GM12878 (cell line): ENCODE data around the gene COL6A1. TPM values are rescaled to one million over a fixed set of nuclear protein-coding genes. Genes with fewer than 3 reads are reported as not detected.

Experiments
- ATAC-seq: fragments of 200-7000 bp; cut with Tn5 transposase; 3 replicates; pipeline ENCODE4 v1.9.1; 2020; ENCODE audit warnings: mild to moderate bottlenecking, moderate library complexity
- BruUV-seq: library from RNA; stranded (reverse); fragments of 400-500 nt; replicated peaks from 2 replicates; lab custom pipeline; 2021; lab: Mats Ljungman, UMichigan
- CTCF ChIA-PET: fragments of 300-600 bp; sonication (Branson Sonifier 250); formaldehyde crosslinking; extraction: SDS; loops from one replicate; lab custom pipeline; 2021; ENCODE audit warnings: inconsistent platforms; lab: Yijun Ruan, JAX
- POLR2A ChIA-PET: fragments of 350-600 bp; formaldehyde crosslinking; extraction: SDS; loops from one replicate; lab custom pipeline; 2021; ENCODE audit warnings: inconsistent platforms; lab: Charles Lee
- RAD21 ChIA-PET: fragments of 300-600 bp; sonication (Branson Sonifier 250); formaldehyde crosslinking; loops from one replicate; lab custom pipeline; 2023; ENCODE audit warnings: antibody characterized with exemption; ENCODE audit not compliant: unreplicated experiment; lab: Charles Lee
- SMC1A ChIA-PET: fragments of 300-600 bp; sonication (Branson Sonifier 250); formaldehyde crosslinking; loops from one replicate; lab custom pipeline; 2023; ENCODE audit not compliant: unreplicated experiment, uncharacterized antibody; lab: Charles Lee
- DNase-seq: peaks from one replicate; pipeline ENCODE4 v3.0.0-alpha.2; 2011; ENCODE audit warnings: low read depth, low spot score
- FAIRE-seq: peaks from 3 replicates; lab custom pipeline; 2011; peaks lifted over from hg19 to GRCh38; lab: Jason Lieb, UNC
- H2AFZ ChIP-seq: 2 replicates; pipeline ENCODE4 v1.6.0; 2011; ENCODE audit warnings: low read depth, low read length, control low read depth; ENCODE audit not compliant: control insufficient read depth
- H3K27ac ChIP-seq: 2 replicates; pipeline ENCODE4 v1.5.1; 2011; ENCODE audit warnings: control low read depth; ENCODE audit not compliant: control insufficient read depth, insufficient read depth
- H3K27me3 ChIP-seq, 2 experiments: replicated peaks in 1 of 2; 2 replicates each; pipeline versions ENCODE4 v1.6.0 to v1.6.1; 2011; ENCODE audit warnings: low read length in 1 of 2; ENCODE audit not compliant: control insufficient read depth in 2 of 2, insufficient read depth in 2 of 2
- H3K36me3 ChIP-seq, 2 experiments: 2 replicates each; pipeline ENCODE4 v1.5.1; 2011; ENCODE audit warnings: low read length in 1 of 2; ENCODE audit not compliant: control insufficient read depth in 2 of 2, insufficient read depth in 2 of 2
- H3K4me1 ChIP-seq: 2 replicates; pipeline ENCODE4 v1.6.1; 2011; ENCODE audit warnings: mild to moderate bottlenecking, low read length, moderate library complexity, mixed read lengths; ENCODE audit not compliant: control insufficient read depth, insufficient read depth
- H3K4me2 ChIP-seq: 2 replicates; pipeline ENCODE4 v1.6.0; 2011; ENCODE audit warnings: control low read depth; ENCODE audit not compliant: control insufficient read depth, insufficient read depth
- H3K4me3 ChIP-seq: fragments of 200-600 bp; sonication (generic); 2 replicates; pipeline ENCODE4 v1.5.1; 2016
- H3K79me2 ChIP-seq: 2 replicates; pipeline ENCODE4 v1.6.0; 2011; ENCODE audit warnings: low read length; ENCODE audit not compliant: control insufficient read depth, insufficient read depth
- H3K9ac ChIP-seq: 2 replicates; pipeline ENCODE4 v1.8.0; 2011; ENCODE audit warnings: low read length, control low read depth, mixed read lengths; ENCODE audit not compliant: control insufficient read depth, insufficient read depth
- H3K9me3 ChIP-seq: replicated peaks from 3 replicates; pipeline ENCODE4 v1.5.1; 2011; ENCODE audit warnings: mild to moderate bottlenecking, low read length; ENCODE audit not compliant: control insufficient read depth, insufficient read depth
- H4K20me1 ChIP-seq: 2 replicates; pipeline ENCODE4 v1.6.0; 2011; ENCODE audit not compliant: control insufficient read depth, insufficient read depth
- ATF7 ChIP-seq: fragments of 450-650 bp; IDR thresholded peaks from 2 replicates; pipeline ENCODE4 v1.6.1; 2016; ENCODE audit warnings: low read depth, mild to moderate bottlenecking
- EP300 ChIP-seq, 2 experiments: fragments of 150-350 bp in 1 of 2; IDR thresholded peaks; 2 replicates each; pipeline ENCODE4 v1.6.1; 2011 to 2012; ENCODE audit warnings: low read depth in 2 of 2, low read length in 2 of 2, borderline replicate concordance in 1 of 2, improper control_type of control experiment in 1 of 2, inconsistent platforms in 1 of 2; ENCODE audit not compliant: control insufficient read depth in 1 of 2
- HCFC1 ChIP-seq: fragments of 150-350 bp; IDR thresholded peaks from 2 replicates; pipeline ENCODE4 v1.6.1; 2014; ENCODE audit warnings: low read length
- JUNB ChIP-seq: IDR thresholded peaks from 2 replicates; pipeline ENCODE4 v1.6.1; 2016; ENCODE audit warnings: antibody characterized with exemption, mild to moderate bottlenecking
- NR2C1 ChIP-seq: fragments of 450-650 bp; IDR thresholded peaks from 2 replicates; pipeline ENCODE4 v1.6.1; 2017; ENCODE audit warnings: antibody characterized with exemption, mild to moderate bottlenecking, moderate library complexity
- NRF1 ChIP-seq: conservative IDR thresholded peaks from 2 replicates; pipeline ENCODE4 v1.6.1; 2011; ENCODE audit warnings: mild to moderate bottlenecking, low read depth, low read length, improper control_type of control experiment
- POLR2AphosphoS2 ChIP-seq: IDR thresholded peaks from 2 replicates; pipeline ENCODE4 v1.6.1; 2011; ENCODE audit warnings: low read depth, mild to moderate bottlenecking, low read length, improper control_type of control experiment, moderate library complexity
- SMAD1 ChIP-seq: fragments of 450-650 bp; IDR thresholded peaks from 2 replicates; pipeline ENCODE4 v1.6.1; 2018; ENCODE audit warnings: mild to moderate bottlenecking, low read depth; ENCODE audit not compliant: partially characterized antibody
- SMARCA5 ChIP-seq: fragments of 450-650 bp; IDR thresholded peaks from 2 replicates; pipeline ENCODE4 v1.6.1; 2017; ENCODE audit warnings: mild to moderate bottlenecking
- TARDBP ChIP-seq: IDR thresholded peaks from 2 replicates; pipeline ENCODE4 v1.6.1; 2016; ENCODE audit warnings: borderline replicate concordance
- ZNF622 ChIP-seq: fragments of 450-650 bp; IDR thresholded peaks from 2 replicates; pipeline ENCODE4 v1.6.1; 2017; ENCODE audit warnings: mild to moderate bottlenecking, inconsistent platforms
- WGBS: methylation state at CpG from one replicate; pipeline ENCODE4 v1.1.6; 2016; ENCODE audit warnings: low lambda C conversion rate; ENCODE audit not compliant: insufficient replicate concordance, insufficient coverage; ENCODE audit errors: missing lambda C conversion rate; 5-methylcytosine and 5-hydroxymethylcytosine counted together
- in situ Hi-C: fragments of 300-500 bp; cut with MboI; formaldehyde crosslinking; loops from 9 replicates; pipeline ENCODE4 v1.14.3; 2018; ENCODE audit warnings: mixed read lengths
- intact Hi-C: fragments of 100-400 bp; cut with micrococcal nuclease; formaldehyde crosslinking; loops from one replicate; pipeline ENCODE4 v1.14.2; 2022; ENCODE audit not compliant: unreplicated experiment
- polyA plus RNA-seq, 11 experiments: library from polyadenylated mRNA; depleted of rRNA in 4 of 11; unstranded in 6 of 11; stranded (reverse) in 5 of 11; fragments of >200 nt; fragmentation: Nextera tagmentation in 4 of 11; fragmentation: Illumina TruSeq in 1 of 11; extraction: Ambion mirVana in 4 of 11; extraction: Trizol in 1 of 11; gene quantifications; 1 replicate in 1 of 11; 2 replicates in 10 of 11; pipeline versions ENCODE4 v1.2.1 to v1.2.3, GENCODE V29; 2011 to 2016; ENCODE audit warnings: inconsistent platforms in 2 of 11, missing spikeins in 2 of 11, low read depth in 1 of 11
- total RNA-seq, 4 experiments: library from RNA; depleted of rRNA in 3 of 4; stranded (reverse); fragments of >200 nt in 3 of 4; fragmentation: Illumina TruSeq in 1 of 4; extraction: Trizol in 1 of 4; gene quantifications; 2 replicates each; pipeline versions ENCODE4 v1.2.1 to v1.2.3, GENCODE V29; 2013 to 2021
- TF ChIP-seq, protein P1 (sequence below): IDR thresholded peaks from 2 replicates; pipeline ENCODE4 v1.6.1; 2011; ENCODE audit warnings: low read depth, low read length, improper control_type of control experiment, borderline replicate concordance
- TF ChIP-seq, protein P2 (sequence below): IDR thresholded peaks from 2 replicates; pipeline ENCODE4 v1.6.1; 2012; ENCODE audit warnings: low read depth, low read length, improper control_type of control experiment

Gene COL6A1
- total and polyA plus RNA-seq, 10 of the 15 experiments (the other 5 are each of a cell fraction or from before 2014, with no cell fraction given), result 0.12 to 1.3 (median 0.20) TPM; not detected in 7

DNA sequence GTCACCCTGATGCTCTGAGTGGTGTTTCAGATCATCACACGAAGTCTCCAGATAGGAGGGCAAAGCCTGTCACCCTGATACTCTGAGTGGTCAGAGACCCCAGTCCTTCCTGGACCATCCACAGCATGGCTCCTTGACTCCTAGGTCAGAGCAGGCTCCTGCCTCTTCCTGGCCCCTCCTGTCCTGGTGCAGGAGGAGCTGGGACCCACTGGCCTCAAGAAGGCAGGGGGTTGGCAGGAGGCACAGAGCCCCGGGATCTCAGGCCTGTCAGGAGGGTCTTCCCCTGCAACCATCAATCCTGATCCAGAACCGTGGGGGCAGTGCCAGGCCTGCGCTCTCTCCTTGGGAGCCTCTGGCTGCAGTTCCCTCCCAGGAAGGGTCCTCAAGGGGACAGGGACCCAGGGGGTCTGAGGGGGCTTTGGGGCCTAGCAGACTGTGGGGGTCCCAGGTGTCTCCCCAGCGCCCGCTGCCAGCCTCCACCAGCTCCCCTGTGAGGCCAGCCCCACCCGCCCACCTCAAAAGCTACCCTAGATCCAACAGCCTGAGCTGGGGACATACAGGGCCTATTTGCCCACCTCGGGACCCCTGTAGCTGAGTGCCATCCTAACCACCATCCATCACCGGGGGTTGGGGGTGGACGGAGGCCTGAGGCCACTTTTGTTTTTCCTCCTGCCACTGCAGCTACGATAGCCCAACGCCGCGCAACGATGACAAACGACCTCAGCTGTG, 27.5 kb downstream of the COL6A1 start:
- DNase-seq, result no peak

More for the DNA sequence above, 27.5 kb downstream of the COL6A1 start:
- TF ChIP-seq ZNF622, result no peak
- TF ChIP-seq ATF7, result no peak
- no peak for TF ChIP-seq SMARCA5
- no peak for TF ChIP-seq POLR2AphosphoS2
- no peak for TF ChIP-seq HCFC1
- TF ChIP-seq NRF1, result no peak
- no peak for TF ChIP-seq EP300 (IDR thresholded peaks at IDR 0.05; ENCODE audit: borderline replicate concordance in 1 of 2, control insufficient read depth in 1 of 2, low read depth in 2 of 2, low read length in 2 of 2)
- TF ChIP-seq JUNB, result no peak
- TF ChIP-seq NR2C1, result no peak
- TF ChIP-seq, protein P1, sequence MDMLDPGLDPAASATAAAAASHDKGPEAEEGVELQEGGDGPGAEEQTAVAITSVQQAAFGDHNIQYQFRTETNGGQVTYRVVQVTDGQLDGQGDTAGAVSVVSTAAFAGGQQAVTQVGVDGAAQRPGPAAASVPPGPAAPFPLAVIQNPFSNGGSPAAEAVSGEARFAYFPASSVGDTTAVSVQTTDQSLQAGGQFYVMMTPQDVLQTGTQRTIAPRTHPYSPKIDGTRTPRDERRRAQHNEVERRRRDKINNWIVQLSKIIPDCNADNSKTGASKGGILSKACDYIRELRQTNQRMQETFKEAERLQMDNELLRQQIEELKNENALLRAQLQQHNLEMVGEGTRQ, result no peak
- TF ChIP-seq, protein P2, sequence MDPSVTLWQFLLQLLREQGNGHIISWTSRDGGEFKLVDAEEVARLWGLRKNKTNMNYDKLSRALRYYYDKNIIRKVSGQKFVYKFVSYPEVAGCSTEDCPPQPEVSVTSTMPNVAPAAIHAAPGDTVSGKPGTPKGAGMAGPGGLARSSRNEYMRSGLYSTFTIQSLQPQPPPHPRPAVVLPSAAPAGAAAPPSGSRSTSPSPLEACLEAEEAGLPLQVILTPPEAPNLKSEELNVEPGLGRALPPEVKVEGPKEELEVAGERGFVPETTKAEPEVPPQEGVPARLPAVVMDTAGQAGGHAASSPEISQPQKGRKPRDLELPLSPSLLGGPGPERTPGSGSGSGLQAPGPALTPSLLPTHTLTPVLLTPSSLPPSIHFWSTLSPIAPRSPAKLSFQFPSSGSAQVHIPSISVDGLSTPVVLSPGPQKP, result no peak
- TF ChIP-seq SMAD1, result no peak
- no peak for TF ChIP-seq TARDBP
- ChIA-PET CTCF (no interaction called here), POLR2A (no interaction called here), RAD21 (no interaction called here), SMC1A (no interaction called here)
- Histone ChIP-seq H3K27me3 (no peaks in the 10 kb centered on the region), H3K4me3 (no peak overlapping the region), H3K27ac (no peak overlapping the region), H3K79me2 (no peaks in the 10 kb centered on the region), H3K9me3 (peaks cover 5% of the 10 kb centered on the region; the same call in 2 of the 3 replicates), H2AFZ (no peak overlapping the region), H4K20me1 (no peaks in the 10 kb centered on the region), H3K4me1 (no peaks in the 10 kb centered on the region), H3K9ac (no peak overlapping the region), H3K4me2 (no peak overlapping the region), H3K36me3 (no peaks in the 10 kb centered on the region)
- in situ Hi-C loops, result no loop called here
- BruUV-seq, result no TSS peak
- FAIRE-seq, result no peak
- no peak for ATAC-seq
- intact Hi-C loops, result no loop called here
- 44% methylated on average over 15 of the region's 16 CpGs for WGBS
